Activated T-cell treated with anti-CD3 and anti-CD28 coated beads, Interleukin-2, amount 50 U/mL, for 4 hours (primary cell): ENCODE results near the gene PFDN4. TPM values are rescaled to one million over a fixed set of nuclear protein-coding genes. Genes with fewer than 3 reads are reported as not detected.
"Not testable (repeated sequence)": the region's sequence is repeated elsewhere in the genome, so short reads cannot be mapped to it uniquely, and the experiment has no call there.

Experiments
- ATAC-seq, 2 donors: fragments of 200-7000 bp; cut with Tn5 transposase; one replicate each; pipeline ENCODE4 v1.10.0; 2021
- DNase-seq: peaks from one replicate; pipeline ENCODE4 v3.0.0-alpha.2; 2020
- H3K27me3 Mint-ChIP-seq: one replicate; pipeline ENCODE4 v1.8.0; 2021; ENCODE audit warnings: low read depth, mixed read lengths
- H3K36me3 Mint-ChIP-seq: one replicate; pipeline ENCODE4 v1.8.0; 2022; ENCODE audit warnings: mixed read lengths; ENCODE audit not compliant: insufficient read depth
- H3K4me1 Mint-ChIP-seq: one replicate; pipeline ENCODE4 v1.8.0; 2021; ENCODE audit warnings: low read depth, mixed read lengths
- H3K4me3 Mint-ChIP-seq: one replicate; pipeline ENCODE4 v1.8.0; 2021; ENCODE audit warnings: mild to moderate bottlenecking, moderate library complexity, mixed read lengths
- H3K9me3 Mint-ChIP-seq: one replicate; pipeline ENCODE4 v1.8.0; 2021; ENCODE audit warnings: mixed read lengths
- total RNA-seq, 3 donors: library from RNA; stranded (reverse); gene quantifications; one replicate each; pipeline ENCODE4 v1.2.1, GENCODE V29; 2021

The PFDN4 gene
- total RNA-seq, 3 donors from 2014 or later, result 69.5 to 79.9 (median 78.9) TPM

DNA sequence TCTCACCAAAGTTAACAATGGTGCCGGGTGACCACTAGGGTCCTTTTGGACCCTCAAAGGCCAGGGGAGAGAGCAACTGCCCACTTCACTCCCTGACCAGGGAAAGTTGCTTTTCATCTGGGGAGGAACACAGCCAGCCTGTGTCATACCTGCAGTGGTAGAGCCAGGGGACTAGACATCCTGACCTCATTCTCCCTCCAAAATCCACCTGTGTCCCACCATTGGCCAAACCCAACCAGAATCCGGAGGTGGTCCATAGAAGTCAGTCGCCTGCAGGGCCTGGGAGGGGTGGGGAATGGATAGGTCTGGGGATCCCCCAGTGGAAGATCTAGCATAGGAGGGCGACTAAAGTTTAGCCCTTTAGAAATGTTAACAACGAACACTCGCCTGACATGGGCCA, 12.8 kb downstream of the PFDN4 start:
- no peaks in the 10 kb centered on the region for H3K27me3 Mint-ChIP-seq
- no peaks in the 10 kb centered on the region for H3K9me3 Mint-ChIP-seq
- H3K4me1 Mint-ChIP-seq, result peaks cover 18% of the 10 kb centered on the region
- no peak for ATAC-seq
- H3K4me3 Mint-ChIP-seq, result no peak overlapping the region
- no peak for DNase-seq
- peaks cover 7% of the 10 kb centered on the region for H3K36me3 Mint-ChIP-seq

DNA sequence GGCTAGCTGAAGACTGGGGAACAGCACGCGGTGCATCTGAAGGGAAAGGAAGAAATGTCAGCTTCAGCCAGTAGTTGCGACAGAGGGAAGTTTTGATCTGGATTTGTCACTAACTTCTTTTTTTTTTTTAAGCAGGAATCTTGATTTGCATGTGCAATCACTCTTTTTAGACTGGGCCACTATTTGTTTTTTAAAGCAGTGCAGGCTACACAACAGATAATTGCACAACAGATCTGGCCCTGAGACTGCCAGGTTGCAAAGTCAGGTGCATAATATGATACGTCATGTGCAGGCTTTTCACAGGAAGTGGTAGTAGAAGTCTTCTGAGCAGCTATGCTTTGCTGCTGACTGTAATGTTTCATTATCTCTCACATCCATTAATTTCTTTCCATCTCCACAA, 13.5 kb downstream of the PFDN4 start:
- H3K36me3 Mint-ChIP-seq, result peaks cover 4% of the 10 kb centered on the region
- no peak overlapping the region for H3K4me3 Mint-ChIP-seq
- H3K4me1 Mint-ChIP-seq, result peaks cover 18% of the 10 kb centered on the region
- no peaks in the 10 kb centered on the region for H3K27me3 Mint-ChIP-seq
- peak; percentile 75 to 88 for ATAC-seq
- DNase-seq, result no peak
- H3K9me3 Mint-ChIP-seq, result no peaks in the 10 kb centered on the region

DNA sequence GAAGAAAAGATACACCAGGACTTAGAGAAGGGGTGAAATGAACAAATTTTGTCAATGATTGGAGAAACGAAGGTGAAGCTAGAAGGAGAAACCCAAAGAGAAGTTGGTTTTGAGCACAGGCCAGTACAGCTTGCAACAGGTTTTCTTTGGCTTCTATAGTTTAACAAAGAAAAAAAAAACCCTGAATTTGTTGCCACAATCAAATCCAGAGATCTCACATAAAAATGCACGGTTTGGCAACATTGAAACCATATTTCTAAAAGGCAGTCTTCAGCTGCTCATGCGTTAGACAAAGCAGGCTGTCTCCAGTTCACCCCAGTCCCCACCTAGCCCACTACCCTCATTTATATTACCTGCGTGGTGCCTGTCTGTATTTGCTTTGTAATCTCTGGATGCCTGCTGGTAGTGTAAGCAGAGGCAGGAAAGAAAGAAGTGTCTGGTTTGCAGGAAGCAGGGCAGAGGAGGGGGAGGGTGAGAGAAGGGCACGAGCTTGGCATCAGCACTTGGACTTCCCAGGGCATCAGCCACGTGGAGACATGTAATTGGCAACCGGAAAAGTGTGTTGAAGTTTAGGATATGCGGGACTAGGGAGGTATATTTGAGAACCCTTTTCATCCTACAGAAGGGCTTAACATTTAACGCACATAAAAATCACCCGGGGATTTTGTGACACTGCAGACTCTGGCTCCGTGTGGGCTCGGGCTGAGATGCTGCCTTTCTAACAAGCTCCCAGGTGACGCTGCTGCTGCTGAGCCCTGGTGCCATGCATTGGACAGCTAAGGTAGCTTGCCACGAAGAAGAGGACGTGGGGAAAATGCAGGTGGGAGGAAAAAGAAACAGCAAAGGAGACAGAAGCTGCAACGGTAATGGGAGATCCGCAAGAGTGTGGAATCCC, 14.4 kb downstream of the PFDN4 start:
- ATAC-seq (no peak), DNase-seq (no peak)
- Mint-ChIP-seq H3K4me1 (peaks cover 18% of the 10 kb centered on the region), H3K4me3 (no peak overlapping the region), H3K27me3 (no peaks in the 10 kb centered on the region), H3K36me3 (peaks cover 2% of the 10 kb centered on the region), H3K9me3 (no peaks in the 10 kb centered on the region)

DNA sequence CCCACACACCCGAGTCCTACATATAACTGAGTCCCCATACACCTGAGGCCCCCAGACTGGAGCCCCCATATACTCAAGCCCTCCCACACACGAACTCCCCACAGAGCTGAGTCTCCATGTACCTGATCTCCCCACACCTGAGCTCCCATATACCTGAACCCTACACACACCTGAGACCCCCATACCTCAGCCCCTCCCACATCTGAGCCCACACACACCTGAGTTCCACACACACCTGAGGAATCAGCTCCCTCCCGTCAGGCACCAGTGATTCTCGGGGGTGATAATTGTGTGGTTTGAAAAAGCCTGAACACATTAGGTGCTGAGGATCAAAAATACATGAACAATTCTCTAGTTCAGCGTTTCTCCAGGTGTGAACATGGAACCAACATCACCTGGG, 15.4 kb downstream of the PFDN4 start:
- no peak for DNase-seq
- Mint-ChIP-seq H3K27me3 (no peaks in the 10 kb centered on the region), H3K9me3 (peaks cover 3% of the 10 kb centered on the region), H3K4me3 (no peak overlapping the region), H3K4me1 (peaks cover 18% of the 10 kb centered on the region), H3K36me3 (no peaks in the 10 kb centered on the region)
- ATAC-seq, result no peak

DNA sequence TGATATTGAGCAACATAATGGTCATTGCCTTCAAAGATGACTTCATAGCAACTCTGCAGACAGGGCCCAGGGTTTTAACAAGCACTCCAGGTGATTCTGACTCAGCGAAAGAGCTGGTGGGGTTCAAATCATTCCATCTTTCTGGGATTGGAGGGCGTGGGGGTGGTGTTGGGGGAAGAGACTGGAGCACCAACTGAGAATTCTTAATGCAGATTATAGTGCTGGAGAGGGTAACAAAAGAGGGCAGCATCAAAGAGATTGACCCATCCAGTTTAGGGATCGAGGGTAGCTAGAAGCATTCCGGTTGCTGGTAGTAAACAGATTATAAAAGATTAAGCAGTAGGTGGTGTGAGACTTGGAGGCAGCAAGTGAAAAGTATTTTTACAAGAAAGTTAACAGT, 15.9 kb downstream of the PFDN4 start:
- DNase-seq (no peak), ATAC-seq (no peak)
- Mint-ChIP-seq H3K27me3 (no peaks in the 10 kb centered on the region), H3K4me3 (no peak overlapping the region), H3K9me3 (peaks cover 3% of the 10 kb centered on the region), H3K36me3 (no peaks in the 10 kb centered on the region), H3K4me1 (peaks cover 18% of the 10 kb centered on the region)

DNA sequence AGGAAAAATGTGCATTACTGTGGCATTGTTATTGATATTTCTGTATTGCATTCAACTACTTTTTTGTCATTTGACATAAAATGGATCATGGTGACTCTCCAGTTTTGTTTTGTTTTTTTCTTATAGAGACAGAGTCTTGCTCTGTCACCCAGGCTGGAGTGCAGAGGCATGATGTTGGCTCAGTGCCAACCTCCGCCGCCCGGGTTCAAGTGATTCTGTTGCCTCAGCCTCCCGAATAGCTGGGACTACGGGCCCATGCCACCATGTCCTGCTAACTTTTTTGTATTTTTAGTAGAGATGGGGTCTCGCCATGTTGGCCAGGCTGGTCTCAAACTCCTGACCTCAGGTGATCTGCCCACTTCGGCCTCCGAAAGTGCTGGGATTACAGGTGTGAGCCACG, 16.8 kb downstream of the PFDN4 start:
- H3K27me3 Mint-ChIP-seq, H3K36me3 Mint-ChIP-seq, DNase-seq, ATAC-seq, H3K4me3 Mint-ChIP-seq, H3K9me3 Mint-ChIP-seq: not testable (repeated sequence)
- H3K4me1 Mint-ChIP-seq, result peaks cover 18% of the 10 kb centered on the region

DNA sequence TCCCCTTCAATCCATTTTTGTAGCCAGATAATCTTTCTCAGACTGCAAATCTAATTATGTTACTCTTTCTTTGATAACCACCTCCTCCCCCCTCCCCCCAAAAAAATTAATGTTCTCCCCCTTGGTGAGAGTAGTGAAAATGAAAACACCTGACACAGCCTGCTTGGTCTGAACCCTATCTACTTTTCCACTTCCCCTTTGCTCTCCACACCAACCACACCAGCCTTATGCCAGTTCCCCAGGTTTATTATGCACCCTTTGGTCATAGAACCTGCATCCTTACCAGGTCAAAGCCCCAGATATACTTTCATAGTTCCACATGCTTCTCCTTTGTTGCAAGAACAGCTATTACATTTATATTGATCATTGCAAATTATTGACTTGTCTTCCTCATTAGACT, 19.4 kb downstream of the PFDN4 start:
- Mint-ChIP-seq H3K36me3 (no peaks in the 10 kb centered on the region), H3K4me3 (no peak overlapping the region), H3K4me1 (peaks cover 4% of the 10 kb centered on the region), H3K27me3 (no peaks in the 10 kb centered on the region), H3K9me3 (peaks cover 3% of the 10 kb centered on the region)
- no peak for ATAC-seq
- no peak for DNase-seq

DNA sequence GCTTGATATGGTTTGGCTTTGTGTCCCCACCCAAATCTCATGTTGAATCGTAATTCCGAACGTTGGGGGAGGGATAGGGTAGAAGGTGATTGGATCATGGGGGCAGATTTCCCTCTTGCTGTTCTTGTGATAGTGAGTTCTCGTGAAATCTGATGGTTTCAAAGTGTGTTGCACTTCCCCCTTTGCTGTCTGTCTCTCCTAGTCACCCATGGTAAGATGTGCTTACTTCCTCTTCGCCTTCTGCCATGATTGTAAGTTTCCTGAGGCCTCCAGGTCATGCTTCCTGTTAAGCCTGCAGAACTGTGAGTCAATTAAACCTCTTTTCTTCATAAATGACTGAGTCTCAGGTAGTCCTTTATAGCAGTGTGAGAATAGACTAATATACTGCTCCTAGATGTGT, 19.9 kb downstream of the PFDN4 start:
- H3K9me3 Mint-ChIP-seq, result peaks cover 3% of the 10 kb centered on the region
- DNase-seq, result no peak
- no peak for ATAC-seq

DNA sequence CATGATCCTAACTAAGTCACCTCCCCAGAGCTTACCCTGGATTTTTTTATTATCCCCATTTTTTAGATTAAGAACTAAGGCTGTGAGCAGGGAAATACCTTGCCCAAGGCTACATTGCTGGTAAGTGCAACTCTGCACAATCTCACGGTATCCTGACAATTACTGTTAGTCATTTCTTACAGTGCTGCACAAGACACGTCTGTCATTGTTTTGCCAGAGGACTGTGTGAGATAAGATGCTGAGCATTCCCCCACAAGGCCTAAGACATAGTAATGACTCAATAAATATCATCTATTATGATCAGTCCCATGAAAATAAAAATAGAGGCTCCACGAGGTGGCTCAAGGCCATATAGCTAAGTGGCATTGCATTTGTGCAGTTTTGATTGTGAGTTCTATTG, 21.0 kb downstream of the PFDN4 start:
- DNase-seq, result no peak
- Mint-ChIP-seq H3K4me1 (no peaks in the 10 kb centered on the region), H3K36me3 (no peaks in the 10 kb centered on the region), H3K27me3 (peaks cover 3% of the 10 kb centered on the region), H3K9me3 (peaks cover 3% of the 10 kb centered on the region), H3K4me3 (no peak overlapping the region)
- no peak for ATAC-seq

More for the DNA sequence above, 19.9 kb downstream of the PFDN4 start:
- Mint-ChIP-seq H3K36me3 (no peaks in the 10 kb centered on the region), H3K4me1 (no peaks in the 10 kb centered on the region), H3K4me3 (no peak overlapping the region), H3K27me3 (no peaks in the 10 kb centered on the region)

DNA sequence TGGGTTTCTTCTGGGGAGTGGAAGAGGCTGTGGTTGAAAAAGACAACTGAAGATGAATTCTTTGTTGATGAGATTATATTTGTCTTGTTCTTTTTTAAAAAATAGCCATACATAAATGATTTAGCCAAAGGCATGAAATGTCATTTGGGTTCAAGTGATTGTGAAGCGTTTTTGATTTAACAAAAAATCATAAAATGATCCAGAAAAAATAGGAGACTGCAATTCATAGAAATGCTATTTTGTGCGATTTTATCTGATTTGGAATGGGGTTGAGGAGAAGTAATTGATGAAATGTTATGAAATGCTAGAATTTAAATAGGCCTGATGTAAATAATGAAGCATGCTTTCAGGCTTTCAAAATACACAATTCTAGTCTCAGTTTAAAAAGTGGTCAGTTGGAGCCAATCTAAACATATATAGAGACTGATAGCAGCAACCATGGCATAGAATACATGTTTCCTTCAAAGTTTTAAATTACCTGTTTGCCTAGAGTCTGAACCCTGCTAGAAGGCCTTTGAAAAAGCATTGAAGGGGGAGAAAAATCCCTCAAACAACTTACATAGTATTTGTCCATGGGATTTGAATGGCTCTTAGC, 21.8 kb downstream of the PFDN4 start:
- Mint-ChIP-seq H3K9me3 (peaks cover 3% of the 10 kb centered on the region), H3K4me1 (no peaks in the 10 kb centered on the region), H3K36me3 (no peaks in the 10 kb centered on the region), H3K27me3 (peaks cover 3% of the 10 kb centered on the region), H3K4me3 (no peak overlapping the region)
- ATAC-seq (no peak), DNase-seq (no peak)

DNA sequence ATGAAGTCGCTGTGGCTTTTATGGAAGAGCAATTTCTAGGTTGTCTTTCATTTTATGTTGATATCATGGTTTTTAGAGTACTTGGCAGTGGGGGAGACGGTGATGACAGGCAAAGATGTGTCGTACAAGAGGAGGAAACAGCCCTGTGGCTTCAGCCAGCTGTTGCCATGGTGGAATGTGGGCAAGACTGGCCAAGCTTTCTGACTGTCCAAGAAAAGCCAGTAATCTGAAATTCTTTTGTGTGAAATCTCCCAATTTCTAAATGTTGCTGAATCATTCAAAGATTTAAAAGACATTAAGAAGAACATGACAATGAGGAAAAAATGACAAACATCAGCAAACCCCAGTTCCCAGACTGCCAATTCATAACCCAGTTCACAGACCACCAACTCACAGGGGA, 23.1 kb downstream of the PFDN4 start:
- no peaks in the 10 kb centered on the region for H3K36me3 Mint-ChIP-seq
- no peak for ATAC-seq
- peaks cover 6% of the 10 kb centered on the region for H3K9me3 Mint-ChIP-seq
- peaks cover 13% of the 10 kb centered on the region for H3K27me3 Mint-ChIP-seq
- no peak overlapping the region for H3K4me3 Mint-ChIP-seq
- no peaks in the 10 kb centered on the region for H3K4me1 Mint-ChIP-seq
- no peak for DNase-seq

DNA sequence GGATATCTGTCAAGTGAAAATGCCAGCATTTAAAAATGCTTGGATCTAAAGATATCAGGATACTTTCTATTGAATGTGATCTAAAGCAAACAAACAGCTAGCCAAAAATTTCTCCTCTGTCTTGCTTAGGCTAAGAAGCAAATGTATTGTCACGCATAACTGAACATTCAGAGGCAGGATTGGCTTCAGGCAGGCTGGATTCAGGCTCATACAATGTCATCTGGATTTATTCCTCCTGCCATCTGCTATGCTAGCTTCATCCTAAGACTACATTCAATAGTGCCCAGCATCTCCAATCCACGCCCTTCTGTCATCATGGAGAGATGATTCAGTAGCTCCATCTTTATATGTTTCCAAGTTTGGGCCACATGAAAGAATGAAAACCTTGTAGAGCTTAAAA, 27.1 kb downstream of the PFDN4 start:
- H3K4me1 Mint-ChIP-seq, result no peaks in the 10 kb centered on the region
- no peaks in the 10 kb centered on the region for H3K36me3 Mint-ChIP-seq
- no peak overlapping the region for H3K4me3 Mint-ChIP-seq
- H3K27me3 Mint-ChIP-seq, result peaks cover 40% of the 10 kb centered on the region
- peak in 1 of 2 donors; percentile 21 for ATAC-seq
- peaks cover 3% of the 10 kb centered on the region for H3K9me3 Mint-ChIP-seq
- DNase-seq, result no peak

DNA sequence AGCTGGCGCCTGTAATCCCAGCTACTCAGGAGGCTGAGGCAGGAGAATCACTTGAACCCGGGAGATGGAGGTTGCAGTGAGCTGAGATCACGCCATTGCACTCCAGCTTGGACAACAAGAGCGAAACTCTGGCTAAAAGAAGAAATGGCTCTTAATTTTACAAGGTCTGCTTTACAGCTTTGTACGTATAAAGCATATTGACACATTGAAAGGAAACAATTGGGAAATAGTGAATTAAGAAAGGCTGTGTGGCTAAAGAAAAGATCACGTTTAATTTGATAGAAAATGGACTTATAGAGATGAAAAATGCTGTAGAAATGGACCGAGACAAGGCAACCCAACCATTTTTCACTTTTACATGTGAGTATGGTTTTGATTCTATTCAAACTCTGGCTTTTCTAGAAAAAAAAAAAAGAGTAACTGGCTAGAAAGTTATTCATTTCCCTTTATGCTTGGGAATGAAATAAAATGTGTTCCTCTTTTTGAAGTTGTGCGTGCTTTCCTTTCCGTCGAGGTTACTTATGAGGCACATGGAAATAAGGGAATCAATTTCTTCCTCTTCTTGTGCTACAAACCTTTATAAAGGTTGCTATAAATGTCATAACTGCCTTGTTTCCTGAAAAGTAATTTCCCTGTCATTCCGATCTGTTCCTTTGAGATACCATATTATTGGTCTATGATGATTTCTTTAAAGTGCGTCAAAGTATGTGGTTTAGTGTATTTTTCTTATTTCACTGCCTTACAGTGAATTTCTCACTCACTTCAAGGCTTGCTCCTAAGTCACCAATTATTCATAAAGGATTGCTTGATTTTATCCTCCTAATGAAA, 29.4 kb downstream of the PFDN4 start:
- Mint-ChIP-seq H3K27me3 (peaks cover 43% of the 10 kb centered on the region), H3K36me3 (no peaks in the 10 kb centered on the region), H3K4me1 (no peaks in the 10 kb centered on the region), H3K9me3 (peaks cover 3% of the 10 kb centered on the region), H3K4me3 (no peak overlapping the region)
- ATAC-seq, result no peak
- no peak for DNase-seq

DNA sequence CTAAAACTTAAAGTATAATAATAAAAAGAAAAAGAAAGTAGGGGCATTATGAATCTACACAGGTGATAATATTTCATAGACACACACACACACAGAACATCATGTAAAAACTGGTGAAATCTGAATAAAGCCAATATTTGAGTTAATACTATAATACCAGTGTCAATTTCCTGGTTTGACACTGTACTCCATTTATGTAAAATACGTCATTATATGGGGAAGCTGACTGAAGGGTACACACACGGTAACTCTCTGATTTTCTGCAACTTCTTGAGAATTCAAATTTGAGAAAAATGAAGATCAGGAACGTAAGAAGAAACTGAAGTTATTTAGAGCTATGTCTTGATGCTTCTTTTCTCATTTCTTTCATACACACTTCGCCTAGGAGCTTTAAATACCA, 36.2 kb downstream of the PFDN4 start:
- peaks cover 6% of the 10 kb centered on the region for H3K27me3 Mint-ChIP-seq
- no peaks in the 10 kb centered on the region for H3K4me1 Mint-ChIP-seq
- H3K36me3 Mint-ChIP-seq, result no peaks in the 10 kb centered on the region
- DNase-seq (no peak), ATAC-seq (no peak)
- H3K9me3 Mint-ChIP-seq, result no peaks in the 10 kb centered on the region
- H3K4me3 Mint-ChIP-seq, result no peak overlapping the region
